ENCODE results near the gene WIPF2. TPM values are rescaled to one million over a fixed set of nuclear protein-coding genes. Genes with fewer than 3 reads are reported as not detected.

Gene WIPF2
- total RNA-seq, 1 experiment from 2014 or later: 327 TPM

GRCh38 chr17:40309949-40310510 is 90.9 kb downstream of the WIPF2 start:
- Mint-ChIP-seq H3K27ac (ENCODE audit: unreplicated experiment) (no peak overlapping the region), H3K9me3 (ENCODE audit: low read depth, unreplicated experiment) (no peaks in the 10 kb centered on the region), H3K36me3 (ENCODE audit: insufficient read depth, unreplicated experiment) (peaks cover 38% of the 10 kb centered on the region), H3K4me3 (ENCODE audit: low read depth, unreplicated experiment) (no peak overlapping the region), H3K4me1 (ENCODE audit: low read depth, unreplicated experiment) (no peaks in the 10 kb centered on the region), H3K27me3 (ENCODE audit: unreplicated experiment) (no peaks in the 10 kb centered on the region)
- intact Hi-C loops (cut with micrococcal nuclease; ENCODE audit: unreplicated experiment): no loop called here
- no peak for TF ChIP-seq CTCF (IDR thresholded peaks at IDR 0.05; ENCODE audit: unreplicated experiment)
- peak; percentile 62 for DNase-seq
- BruUV-seq (replicated peaks): no TSS peak
- CTCF ChIA-PET: interaction anchor here (0.7 to 36.5 kb wide), 24 partner anchors 6 to 656 kb away, joined by 3 to 1520 read pairs (median 5); partner anchors contain the start of genes ERBB2, GJD3, TOP2A and WIPF2

GRCh38 chr17:40310882-40311391 is 91.8 kb downstream of the WIPF2 start:
- Mint-ChIP-seq H3K9me3 (ENCODE audit: low read depth, unreplicated experiment) (no peaks in the 10 kb centered on the region), H3K27ac (ENCODE audit: unreplicated experiment) (peak overlapping the region; percentile 38), H3K4me3 (ENCODE audit: low read depth, unreplicated experiment) (peak overlapping the region; percentile 11), H3K36me3 (ENCODE audit: insufficient read depth, unreplicated experiment) (peaks cover 43% of the 10 kb centered on the region), H3K4me1 (ENCODE audit: low read depth, unreplicated experiment) (no peaks in the 10 kb centered on the region), H3K27me3 (ENCODE audit: unreplicated experiment) (no peaks in the 10 kb centered on the region)
- no TSS peak for BruUV-seq (replicated peaks)
- no peak for TF ChIP-seq CTCF (IDR thresholded peaks at IDR 0.05; ENCODE audit: unreplicated experiment)
- CTCF ChIA-PET: interaction anchor here (0.5 to 36.5 kb wide), 24 partner anchors 5 to 436 kb away, joined by 3 to 1520 read pairs (median 5); partner anchors contain the start of genes CASC3, GJD3, RARA and TOP2A
- intact Hi-C loops (cut with micrococcal nuclease; ENCODE audit: unreplicated experiment): no loop called here
- DNase-seq: peak; percentile 72

- intact Hi-C loops (cut with micrococcal nuclease; ENCODE audit: unreplicated experiment): no loop called here
- H3K4me1 Mint-ChIP-seq (ENCODE audit: low read depth, unreplicated experiment): no peaks in the 10 kb centered on the region
- H3K36me3 Mint-ChIP-seq (ENCODE audit: insufficient read depth, unreplicated experiment): peaks cover 49% of the 10 kb centered on the region
- H3K4me3 Mint-ChIP-seq (ENCODE audit: low read depth, unreplicated experiment): peak overlapping the region; percentile 11
- peak; percentile 99 for DNase-seq
- peak overlapping the region; percentile 38 for H3K27ac Mint-ChIP-seq (ENCODE audit: unreplicated experiment)
- CTCF ChIA-PET: interaction anchor here (0.5 to 36.5 kb wide), 26 partner anchors 6 to 510 kb away, joined by 3 to 1520 read pairs (median 5); partner anchors contain the start of genes CASC3, GJD3, RARA and TOP2A
- H3K27me3 Mint-ChIP-seq (ENCODE audit: unreplicated experiment): no peaks in the 10 kb centered on the region
- no peaks in the 10 kb centered on the region for H3K9me3 Mint-ChIP-seq (ENCODE audit: low read depth, unreplicated experiment)
- TF ChIP-seq CTCF (IDR thresholded peaks at IDR 0.05; ENCODE audit: unreplicated experiment): no peak
- BruUV-seq (replicated peaks): no TSS peak
These were observed 92.5 kb downstream of the WIPF2 start for GRCh38 chr17:40311575-40311974.

- Mint-ChIP-seq H3K9me3 (ENCODE audit: low read depth, unreplicated experiment) (no peaks in the 10 kb centered on the region), H3K4me3 (ENCODE audit: low read depth, unreplicated experiment) (peak overlapping the region; percentile 11), H3K36me3 (ENCODE audit: insufficient read depth, unreplicated experiment) (peaks cover 52% of the 10 kb centered on the region), H3K27ac (ENCODE audit: unreplicated experiment) (peak overlapping the region; percentile 38), H3K27me3 (ENCODE audit: unreplicated experiment) (no peaks in the 10 kb centered on the region), H3K4me1 (ENCODE audit: low read depth, unreplicated experiment) (no peaks in the 10 kb centered on the region)
- peak; percentile 69 for DNase-seq
- no TSS peak for BruUV-seq (replicated peaks)
- intact Hi-C loops (cut with micrococcal nuclease; ENCODE audit: unreplicated experiment): no loop called here
- TF ChIP-seq CTCF (IDR thresholded peaks at IDR 0.05; ENCODE audit: unreplicated experiment): no peak
- CTCF ChIA-PET: interaction anchor here (0.5 to 36.5 kb wide), 23 partner anchors 6 to 511 kb away, joined by 3 to 1520 read pairs (median 5); partner anchors contain the start of genes GJD3, RARA and TOP2A
These were observed 93.1 kb downstream of the WIPF2 start for GRCh38 chr17:40312131-40312731.
